Heart left ventricle (tissue), 13 donors: ENCODE measurements around the gene THAP4.

Source experiments
- CTCF ChIP-seq, 12 donors: fragments of 200-600 bp; sonication (generic) in 4 of 12; IDR thresholded peaks; one replicate each; pipeline versions ENCODE4 v1.5.0 to v1.8.0; 2018 to 2022; ENCODE audit warnings: antibody characterized with exemption in 12 of 12, mild to moderate bottlenecking in 5 of 12
- POLR2A ChIP-seq, 2 donors: fragments of 450-650 bp; IDR thresholded peaks; one replicate each; pipeline ENCODE4 v1.6.1; 2017; ENCODE audit warnings: antibody characterized with exemption in 2 of 2, mild to moderate bottlenecking in 2 of 2, moderate library complexity in 2 of 2
- donor health status: ischemic (EF 13 %, LVEDD 7.1; RV severe dilation, severe dysfunction).
- donor health status: DM: no; HTN: yes; CAD: no.
- donor health status: DM: no; HTN: no; CAD: no.
- donor health status: ischemic (EF 25% LVEDD 6.9; RV normal size, moderate dysfunction).
- donor health status: ischemic (EF 25% LVEDD 5.7; RV mildly dilated, moderate dysfunction).
- donor health status: ischemic (EF 35%, LVEDD 5.7; RV mildly dilated, moderate dysfunction).
- donor health status: nonischemic (EF 11% LVEDD 7.7; RV severe dilation, severe dysfunction).
- donor health status: DM: yes; HTN: yes; CAD: no.
- donor health status: PGD.
- donor health status: ischemic (EF 29% LVEDD 5.4; RV normal size, mild dysfunction).
- donor health status: nonischemic (EF 23%, LVEDD 6.1; RV moderate dilation, normal function).

- TF ChIP-seq CTCF (IDR thresholded peaks at IDR 0.05) (no peak), POLR2A (IDR thresholded peaks at IDR 0.05) (no peak)
Measured at GRCh38 chr2:241556746-241557145, 80.2 kb downstream of the THAP4 start.
